ENCODE data around the gene UBE2M.
"Not testable (repeated sequence)": the region's sequence is repeated elsewhere in the genome, so short reads cannot be mapped to it uniquely, and the experiment has no call there.

Gene UBE2M

DNA sequence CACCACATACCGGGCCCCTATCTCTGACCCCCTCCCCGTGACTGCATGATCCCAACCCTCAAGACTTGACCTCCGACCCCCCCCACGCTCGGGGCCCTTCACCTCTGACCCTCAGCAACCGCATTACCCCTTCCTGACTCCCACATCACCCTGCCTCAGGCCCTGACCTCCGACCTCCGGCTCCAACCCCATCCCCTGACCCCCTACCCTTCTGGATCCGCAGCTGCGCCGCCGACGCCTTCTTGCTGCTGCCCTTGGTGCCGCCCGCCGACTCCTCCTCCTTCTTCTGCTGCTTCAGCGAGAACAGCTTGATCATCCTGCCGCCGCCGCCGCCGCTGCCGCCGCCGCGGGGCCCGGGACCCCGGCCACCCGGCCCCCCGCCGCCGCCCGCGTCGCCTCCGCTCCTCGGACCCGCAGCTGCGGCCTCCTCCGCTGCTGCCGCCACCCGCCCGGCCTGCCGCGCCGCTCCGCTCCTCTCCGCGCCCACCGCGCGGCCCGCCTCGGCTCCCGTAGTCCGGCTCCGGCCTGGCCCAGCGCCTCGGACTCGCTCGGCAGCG lies at the start of gene UBE2M:
Gene UBE2M (minus strand): TSS at position 546 of the 557 bp plus-strand sequence. CDS start 230 bp downstream, at position 316.
- DNase-seq = no peak

DNA sequence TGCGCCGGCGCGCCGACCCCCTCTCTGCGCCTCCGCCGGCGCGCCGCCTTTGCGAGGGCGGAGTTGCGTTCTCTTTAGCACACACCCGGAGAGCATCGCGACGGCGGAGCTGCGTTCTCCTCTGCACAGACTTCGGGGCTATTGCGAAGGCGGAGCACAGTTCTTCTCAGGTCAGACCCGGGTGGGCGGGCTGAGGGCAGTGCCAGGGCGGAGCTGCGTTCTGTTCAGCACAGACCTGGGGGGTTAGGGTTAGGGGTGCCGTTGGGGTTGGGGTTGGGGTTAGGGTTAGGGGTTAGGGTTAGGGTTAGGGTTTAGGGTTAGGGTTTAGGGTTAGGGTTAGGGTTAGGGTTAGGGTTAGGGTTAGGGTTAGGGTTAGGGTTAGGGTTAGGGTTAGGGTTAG lies 48.8 kb upstream of the UBE2M start:
- DNase-seq = not testable (repeated sequence)

DNA sequence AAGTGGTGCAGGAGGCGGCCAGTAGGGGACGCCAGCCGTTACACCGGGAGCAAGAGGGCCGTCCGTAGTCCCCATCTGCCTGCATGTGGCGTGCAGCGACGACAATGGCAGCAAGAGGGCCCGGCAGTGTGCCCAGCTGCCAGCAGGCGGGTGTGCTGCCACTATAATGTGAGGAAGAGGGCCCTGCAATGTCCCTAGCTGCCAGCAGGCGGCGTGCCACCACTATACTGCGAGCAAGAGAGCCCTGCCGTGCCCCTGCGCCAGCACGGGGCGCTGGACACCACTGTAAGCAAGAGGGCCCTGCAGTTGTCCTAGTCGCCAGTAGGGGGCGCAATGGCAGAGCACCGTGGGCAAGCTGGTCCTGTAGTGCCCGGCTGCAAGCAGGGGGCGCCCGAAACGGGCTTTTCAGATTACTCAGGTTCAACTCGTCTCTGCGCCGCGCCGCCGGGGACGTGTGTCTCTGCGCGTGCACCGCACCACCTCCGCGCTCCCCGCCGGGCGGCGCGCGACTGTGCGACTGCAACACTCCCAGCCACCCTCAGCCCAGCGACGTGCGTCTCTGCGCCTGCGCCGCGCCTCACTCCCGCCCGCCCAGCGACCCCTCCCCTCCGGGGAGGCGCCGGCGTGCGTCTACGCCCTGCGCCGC lies 48.0 kb upstream of the UBE2M start:
- DNase-seq = not testable (repeated sequence)

DNA sequence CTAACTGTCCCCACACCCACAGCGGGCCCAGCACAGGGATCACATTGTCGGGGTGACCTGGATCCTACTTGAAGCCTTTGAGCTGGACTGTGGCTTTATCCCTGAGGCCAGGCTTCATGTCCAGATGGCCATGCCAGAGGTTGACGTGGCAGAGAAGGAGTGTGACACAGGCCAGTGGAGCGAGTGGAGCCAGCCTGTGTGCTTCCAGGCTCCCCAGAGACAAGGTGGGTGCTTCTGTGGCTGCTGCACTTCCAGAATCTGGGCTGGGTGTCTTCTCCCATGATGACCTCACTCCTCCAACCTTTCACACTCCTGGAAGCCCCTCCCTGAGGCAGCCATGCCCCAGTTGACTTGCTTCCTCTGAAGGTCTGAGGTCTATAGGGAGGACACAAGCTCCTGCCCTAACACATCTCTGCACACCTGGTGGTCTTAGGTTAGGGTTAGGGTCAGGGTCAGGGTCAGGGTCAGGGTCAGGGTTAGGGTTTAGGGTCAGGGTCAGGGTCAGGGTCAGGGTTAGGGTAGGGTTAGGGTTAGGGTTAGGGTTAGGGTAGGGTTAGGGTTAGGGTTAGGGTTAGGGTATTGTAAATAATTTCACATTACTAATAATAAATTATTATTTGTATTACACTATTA lies 27.8 kb upstream of the UBE2M start:
- DNase-seq = no peak

DNA sequence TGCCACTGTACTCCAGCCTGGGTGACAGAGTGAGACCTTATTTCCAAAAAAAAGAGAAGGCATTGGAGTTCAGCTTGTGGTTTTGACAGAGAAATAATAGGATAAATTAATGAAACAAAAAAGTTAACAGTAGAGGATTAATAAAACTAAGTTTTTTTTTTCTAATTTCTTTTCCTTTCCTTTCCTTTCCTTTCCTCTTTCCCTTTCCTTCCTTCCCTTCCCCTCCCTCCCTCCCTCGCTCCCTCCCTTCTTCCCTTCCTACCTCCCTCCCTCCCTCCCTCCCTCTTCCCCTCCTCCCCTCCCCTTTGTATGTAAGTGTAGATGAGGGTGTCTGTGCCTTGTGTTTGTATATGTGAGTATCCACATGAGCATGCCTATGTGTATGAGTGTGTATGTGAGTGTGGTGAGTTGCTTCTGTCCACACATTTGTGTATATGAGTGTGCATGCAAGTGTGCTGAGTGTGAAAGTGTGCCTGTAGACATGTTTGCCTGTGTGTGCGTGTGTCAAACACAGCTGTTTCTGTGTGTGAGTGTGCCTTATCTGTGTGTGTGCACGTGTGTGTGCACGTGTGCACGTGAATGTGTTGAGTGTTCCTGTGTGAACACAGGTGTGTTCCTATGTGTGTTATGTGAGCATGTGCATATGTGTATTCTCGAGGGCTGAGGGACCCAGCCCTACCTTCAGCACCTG lies 27.2 kb upstream of the UBE2M start:
- DNase-seq = no peak

DNA sequence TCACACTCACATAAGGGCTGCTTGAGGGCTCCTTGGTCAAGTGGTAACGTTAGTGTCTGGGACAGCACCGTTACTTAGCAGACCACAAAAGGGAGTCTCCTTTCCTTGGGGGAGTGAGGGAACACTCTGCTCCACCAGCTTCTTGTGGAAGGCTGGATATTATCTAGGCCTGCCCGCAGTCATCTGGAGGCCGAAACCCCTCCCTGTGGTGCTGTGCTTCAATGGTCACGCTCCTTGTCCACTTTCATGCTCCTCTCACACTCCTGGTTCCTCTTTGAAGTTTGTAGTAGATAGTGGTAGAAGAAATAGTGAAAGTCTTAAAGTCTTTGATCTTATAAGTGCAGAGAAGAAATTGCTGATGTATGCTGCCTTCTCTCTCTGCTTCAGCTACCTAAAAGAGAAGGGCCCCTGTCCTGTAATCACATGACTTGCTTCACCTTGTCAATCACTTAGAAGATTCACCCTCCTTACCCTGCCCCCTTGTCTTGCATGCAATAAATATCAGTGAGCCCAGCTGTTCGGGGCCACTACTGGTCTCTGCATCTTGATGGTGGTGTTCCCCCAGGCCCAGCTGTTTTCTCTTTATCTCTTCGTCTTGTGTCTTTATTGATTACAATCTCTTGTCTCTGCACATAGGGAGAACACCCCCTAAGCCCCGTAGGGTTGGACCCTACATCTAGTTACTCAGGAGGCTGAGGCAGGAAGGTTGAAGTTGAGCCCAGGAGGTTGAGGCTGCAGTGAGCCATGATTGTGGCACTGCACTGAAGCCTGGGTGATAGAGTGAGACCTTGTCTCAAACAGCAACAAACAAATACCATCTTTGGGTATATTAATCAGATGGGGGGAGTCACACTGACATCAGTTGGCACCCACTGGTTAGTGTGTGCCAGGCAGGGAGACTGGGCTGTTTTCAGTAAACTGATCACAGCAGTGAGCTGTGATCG lies 26.4 kb upstream of the UBE2M start:
- DNase-seq = no peak

DNA sequence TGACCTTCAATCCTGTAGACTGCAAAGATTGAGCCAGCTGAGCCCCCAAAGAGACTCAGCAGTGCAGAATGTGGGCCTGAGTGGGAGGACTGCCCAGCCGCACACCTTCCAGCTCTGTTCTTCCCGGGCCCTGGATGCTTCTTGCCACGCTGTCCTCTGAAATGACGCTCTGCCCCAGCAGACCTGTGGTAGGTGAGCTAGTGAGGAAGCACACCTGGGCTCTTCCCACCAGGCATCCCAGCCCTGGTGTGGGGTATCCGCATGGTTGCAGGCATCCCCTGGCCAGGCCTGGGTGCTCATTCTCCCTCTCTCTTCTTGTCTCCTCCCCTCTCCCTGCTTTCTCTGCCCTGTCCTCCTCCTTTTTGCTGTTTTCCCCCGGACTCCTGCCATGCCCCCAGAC lies 24.6 kb upstream of the UBE2M start:
- no peak for DNase-seq

DNA sequence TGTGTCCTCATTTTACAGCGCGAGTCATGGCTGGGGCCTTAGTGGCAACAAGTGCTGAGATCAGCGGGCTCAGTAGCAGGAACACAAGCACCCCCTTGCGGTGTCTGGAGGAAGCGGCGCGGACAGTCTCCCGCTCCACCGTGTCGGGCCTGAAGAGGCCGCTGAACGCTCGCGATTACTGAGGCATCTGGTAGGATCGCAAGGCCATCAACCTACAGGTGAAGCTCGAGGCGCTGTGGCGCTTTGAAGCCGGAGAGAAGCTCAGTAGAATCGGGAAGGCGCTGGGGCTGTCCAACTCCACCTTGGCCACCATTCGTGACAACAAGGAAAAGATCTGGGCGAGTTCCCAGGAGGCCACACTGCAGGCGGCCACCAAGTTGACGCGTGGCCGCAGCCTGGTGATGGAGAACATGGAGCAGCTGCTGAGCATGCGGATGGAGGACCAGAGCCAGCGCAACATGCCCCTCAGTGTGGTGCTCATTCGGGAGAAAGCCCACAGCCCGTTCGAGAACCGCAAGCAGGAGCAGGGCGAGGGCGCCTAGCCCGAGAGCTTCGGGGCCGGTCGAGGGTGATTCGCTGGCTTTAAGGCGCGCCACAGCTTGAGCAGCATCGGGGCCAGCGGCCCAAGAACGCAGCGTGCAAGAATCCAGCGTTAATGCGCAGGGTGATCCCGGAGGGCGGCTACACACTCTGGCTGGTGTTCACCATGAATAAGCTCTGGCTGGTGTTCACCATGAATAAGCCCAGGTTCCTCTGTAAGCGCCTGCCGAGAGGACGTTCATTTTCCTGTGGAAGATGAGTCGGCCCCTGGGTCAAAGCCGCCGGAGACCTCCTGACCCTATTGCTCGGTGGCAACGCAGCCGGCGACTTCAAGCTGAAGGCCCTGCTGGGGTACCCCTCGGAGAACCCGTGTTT lies 23.1 kb upstream of the UBE2M start:
- DNase-seq = no peak

DNA sequence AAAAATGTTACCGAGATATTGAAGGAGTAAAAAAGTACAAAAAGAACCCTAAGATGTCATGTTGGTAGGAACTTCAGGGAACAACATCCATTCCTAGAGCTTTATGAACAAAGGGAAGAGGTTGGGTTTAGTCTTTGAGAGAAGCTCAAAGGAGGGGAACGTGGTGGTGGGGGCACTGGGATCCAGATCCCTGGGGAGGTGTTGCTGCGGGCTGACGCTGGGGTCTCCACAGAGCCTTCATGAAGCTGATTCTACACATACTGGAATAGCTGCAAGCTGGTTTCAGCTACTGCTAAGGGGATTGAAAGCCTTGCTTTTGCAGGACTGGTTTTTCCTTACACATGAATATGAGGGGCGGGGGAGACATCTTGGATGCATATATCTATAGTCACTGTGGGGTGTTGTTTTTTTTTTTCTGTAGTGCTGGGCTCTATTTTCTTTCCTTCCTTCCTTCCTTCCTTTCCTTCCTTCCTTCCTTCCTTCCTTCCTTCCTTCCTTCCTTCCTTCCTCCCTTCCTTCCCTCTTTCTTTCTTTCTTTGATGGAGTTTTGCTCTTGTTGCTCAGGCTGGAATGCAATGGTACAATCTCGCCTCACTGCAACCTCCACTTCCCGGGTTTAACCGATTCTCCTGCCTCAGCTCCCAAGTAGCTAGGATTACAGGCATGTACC lies 21.2 kb upstream of the UBE2M start:
- no peak for DNase-seq

DNA sequence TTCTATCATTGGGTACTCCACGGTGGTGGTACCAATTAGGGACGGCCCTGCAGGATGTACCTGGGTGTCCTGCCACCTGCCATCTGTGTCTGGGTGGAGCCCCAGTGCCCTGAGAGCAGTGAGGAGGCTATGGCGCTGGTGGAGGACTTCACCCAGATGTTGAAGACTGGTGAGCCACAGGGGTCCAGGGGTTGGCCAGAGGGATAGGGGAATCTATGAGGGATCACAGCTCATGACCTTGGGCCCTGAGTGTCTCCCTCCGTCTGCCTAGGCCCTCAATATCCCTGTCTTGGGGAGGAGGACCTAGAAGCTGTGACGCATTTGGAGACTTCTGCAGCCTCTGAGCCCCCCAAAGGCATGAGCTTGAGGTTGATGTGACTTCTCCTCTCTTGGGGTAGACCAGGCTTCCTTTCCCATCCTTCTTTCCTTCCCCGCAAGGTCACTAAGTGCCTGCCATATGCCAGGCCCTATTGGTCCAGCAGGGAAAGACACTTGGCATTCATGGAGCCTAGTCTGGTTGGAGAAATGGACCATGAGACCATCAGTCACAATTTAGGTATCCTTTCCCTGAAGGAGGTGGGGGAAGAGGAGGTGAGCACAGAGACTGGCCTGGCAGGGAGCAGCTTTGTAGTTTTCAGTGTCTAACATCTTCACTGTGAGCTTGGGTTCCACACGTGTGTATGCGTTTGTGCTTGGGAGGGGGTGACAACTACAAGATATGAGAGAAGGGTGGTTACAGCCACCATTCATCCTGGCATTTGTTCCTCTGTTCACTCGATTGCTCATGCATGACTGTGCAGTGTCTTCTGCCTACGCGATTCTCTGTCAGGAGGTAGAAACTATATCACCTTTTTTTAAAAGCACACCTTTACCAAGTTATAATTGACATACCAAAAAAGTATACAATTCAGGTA lies 19.9 kb upstream of the UBE2M start:
- DNase-seq = no peak

DNA sequence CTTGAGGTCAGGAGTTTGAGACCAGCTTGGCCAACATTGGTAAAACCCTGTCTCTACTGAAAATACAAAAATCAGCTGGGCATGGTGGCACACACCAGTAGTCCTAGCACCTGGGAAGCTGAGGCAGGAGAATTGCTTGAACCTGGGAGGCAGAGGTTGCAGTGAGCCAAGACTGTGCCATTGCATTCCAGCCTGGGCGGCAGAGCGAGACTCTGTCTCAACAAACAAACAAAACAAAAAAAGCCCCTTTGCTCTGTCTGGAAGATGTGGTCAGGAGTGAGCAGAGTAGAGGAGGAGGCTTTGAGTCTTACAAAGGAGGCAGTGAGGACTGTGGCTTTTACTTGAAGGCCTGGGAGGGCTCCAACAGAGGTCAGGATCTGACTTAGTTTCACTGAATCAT lies 19.2 kb upstream of the UBE2M start:
- DNase-seq = not testable (repeated sequence)

DNA sequence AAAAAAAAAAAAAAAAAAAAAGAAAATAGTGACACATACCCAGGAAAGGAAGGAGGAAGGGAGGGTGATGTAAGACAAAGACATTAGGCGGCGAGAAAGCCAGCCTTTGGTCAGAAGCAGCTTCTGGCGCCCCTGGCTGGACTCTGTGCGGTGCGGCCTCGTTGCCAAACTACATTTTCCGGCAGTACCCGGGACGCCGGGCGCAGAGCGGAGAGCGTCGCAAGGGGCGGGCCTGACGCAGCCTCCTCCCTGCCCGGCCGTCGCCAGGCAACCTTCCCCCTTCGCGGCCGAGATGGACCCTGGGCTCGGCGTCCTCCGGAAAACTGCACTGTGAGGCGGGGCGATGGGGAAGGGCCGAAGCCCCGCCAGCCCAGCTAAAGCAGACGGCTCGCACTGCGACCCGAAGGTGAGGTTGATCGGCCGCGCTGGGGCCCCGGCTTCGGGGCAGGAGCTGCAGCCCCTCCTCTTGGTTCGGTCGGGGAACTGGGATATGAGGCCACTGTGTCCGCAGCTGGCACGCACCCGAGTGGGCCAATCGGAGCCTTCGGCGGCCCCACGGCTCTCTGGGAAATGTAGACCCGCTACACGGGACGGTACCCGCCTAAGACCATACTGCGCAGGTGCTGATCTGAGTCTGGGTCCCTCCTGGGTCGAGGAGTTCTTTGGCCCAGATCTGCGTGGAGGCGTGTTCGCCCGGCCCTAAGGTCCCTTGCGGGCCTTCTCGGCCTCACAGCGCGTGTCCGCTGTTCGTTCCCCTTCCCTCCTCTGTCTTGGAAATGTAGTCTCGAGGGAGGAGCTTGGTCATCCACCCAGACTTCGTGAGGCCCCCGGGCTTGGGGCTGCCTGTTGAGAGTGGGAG lies 17.0 kb upstream of the UBE2M start:
- no peak for DNase-seq

DNA sequence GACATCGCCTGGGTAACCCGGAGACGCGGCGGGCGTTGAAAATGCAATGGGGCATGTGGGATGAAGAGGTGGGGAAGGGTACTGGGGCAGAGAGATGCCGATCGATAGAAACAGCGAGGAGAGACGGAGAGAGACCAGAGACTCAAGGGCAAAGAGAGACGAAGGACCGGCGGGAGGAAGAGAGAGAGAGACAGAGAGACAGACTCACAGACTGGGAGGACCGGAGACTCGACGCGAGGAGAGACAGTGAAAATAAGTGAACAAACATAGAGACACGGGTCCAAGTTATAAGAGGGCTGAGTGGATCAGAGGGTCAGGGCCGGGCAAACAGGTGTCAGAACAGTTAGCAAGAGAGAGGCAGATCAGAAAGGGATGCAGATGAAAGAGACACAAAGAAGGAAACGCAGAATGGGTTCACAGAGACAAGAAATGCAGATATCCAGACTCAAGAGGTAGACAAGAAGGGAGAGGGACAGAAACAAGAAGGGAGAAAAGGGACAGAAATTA lies 15.3 kb upstream of the UBE2M start:
- no peak for DNase-seq

DNA sequence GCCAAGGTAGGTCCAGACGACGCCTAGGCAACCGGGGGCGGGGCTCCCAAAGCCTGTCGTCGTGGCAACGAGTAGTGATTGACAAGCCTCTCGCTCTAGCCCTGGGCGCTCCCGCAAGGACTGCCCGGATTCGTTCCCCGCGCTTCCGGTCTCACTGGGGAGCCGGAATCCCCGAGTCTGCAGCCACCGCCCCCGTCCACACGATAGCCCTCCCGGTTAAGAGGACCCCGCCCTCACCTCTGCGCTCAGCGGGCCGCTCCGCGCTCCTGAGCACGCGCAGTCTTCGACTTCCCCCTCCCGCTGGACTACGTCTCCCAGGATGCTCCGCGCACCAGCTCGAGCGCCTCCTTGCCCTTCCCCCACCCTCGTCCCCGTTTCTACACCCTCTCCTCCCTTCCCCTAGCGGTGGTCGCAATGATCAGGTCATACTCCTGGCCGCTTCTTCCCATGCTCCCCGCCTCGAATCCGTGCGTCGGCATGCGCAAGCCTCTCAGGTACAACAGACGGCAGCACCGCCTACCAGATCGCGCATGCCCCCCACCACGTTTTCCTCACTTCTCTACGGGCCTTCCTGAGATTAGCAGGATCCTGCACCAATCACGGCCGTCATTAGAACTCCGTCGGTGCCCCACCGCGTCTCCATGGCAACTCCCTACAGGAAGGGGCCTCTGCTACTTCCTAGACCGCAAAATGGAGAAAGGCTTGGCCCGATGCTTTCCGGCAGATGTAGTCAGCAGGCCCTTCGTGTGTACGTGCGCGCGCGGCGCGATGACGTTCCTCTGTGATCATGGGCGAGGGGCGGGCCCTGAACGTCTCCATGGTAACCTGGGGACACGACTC lies 14.6 kb upstream of the UBE2M start, which contains the start of gene MZF1:
Gene MZF1 (minus strand): TSS at position 518 of the 840 bp plus-strand sequence. CDS start 1,946 bp downstream, outside the sequence.
- DNase-seq = no peak

DNA sequence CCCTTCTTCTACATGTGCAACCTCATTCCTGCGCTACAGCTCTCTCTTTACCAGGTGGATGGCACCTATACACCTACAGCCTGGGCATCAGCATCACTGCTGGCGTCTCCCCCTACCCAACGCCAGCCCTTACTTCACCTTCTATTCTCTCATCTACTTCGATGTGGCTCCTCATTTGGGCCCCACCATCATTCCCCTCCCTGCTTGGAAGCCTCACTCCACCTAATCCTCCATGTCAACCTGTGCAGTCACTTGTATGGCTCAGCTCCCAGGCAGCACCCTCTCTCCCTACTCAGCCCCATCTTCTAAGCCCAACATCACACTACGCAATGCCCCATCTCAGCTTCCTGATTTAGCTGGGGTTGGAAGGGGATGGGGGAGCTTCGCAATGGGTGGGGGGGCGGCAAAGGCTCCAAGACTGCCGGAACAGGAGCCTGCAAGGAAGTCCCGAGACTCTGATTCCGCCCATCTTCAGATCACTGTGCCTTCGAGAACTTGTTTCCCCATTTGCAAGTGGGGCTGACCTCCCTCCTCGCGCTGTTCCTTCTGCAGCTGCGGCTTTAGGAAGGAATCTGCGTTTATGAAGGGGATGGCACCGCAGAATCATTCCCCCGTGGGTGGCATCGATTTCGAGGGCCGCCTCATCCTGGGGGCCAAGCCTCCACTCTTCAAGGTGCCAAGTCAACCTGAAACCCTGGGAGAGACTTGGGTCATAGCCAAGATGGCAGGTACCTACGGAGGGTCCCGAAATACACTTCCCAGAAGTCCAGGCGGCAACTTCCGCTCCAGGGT lies 13.8 kb upstream of the UBE2M start:
- no peak for DNase-seq

DNA sequence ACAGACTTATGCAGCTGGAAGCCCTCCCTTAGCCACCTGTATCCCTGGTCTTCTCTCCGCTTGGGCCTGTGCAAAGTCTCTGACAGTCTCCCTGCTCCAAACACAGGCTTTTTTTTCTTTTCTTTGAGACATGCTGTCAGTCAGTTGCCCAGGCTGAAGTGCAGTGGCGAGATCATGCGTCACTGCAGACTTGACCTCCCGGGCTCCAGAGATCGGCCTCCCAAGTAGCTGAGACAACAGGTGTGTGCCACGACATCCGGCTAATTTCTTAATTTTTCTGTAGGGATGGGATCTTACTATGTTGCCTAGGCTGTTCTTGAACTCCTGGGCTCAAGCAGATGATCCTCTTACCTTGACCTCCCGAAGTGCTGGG lies 13.2 kb upstream of the UBE2M start:
- DNase-seq = no peak
